Measurements from ENCODE around the gene SPOCD1. TPM values are rescaled to one million over a fixed set of nuclear protein-coding genes. Genes with fewer than 3 reads are reported as not detected.

The SPOCD1 gene
- total and polyA plus RNA-seq, 4 donors, result under 0.01 to 0.19 (median 0.12) TPM; not detected in 1

GRCh38 chr1:31812158-31812829 is 3.5 kb downstream of the SPOCD1 start (continued):
- TF ChIP-seq TAF1 (conservative IDR thresholded peaks at IDR 0.05) (no peak), NR2F2 (IDR thresholded peaks at IDR 0.05) (no peak), GABPA (IDR thresholded peaks at IDR 0.05 in 1 of 2, conservative IDR thresholded peaks at IDR 0.05 in 1 of 2) (no peak), RAD21 (IDR thresholded peaks at IDR 0.05) (no peak)

- Histone ChIP-seq H3K36me3 (ENCODE audit: control insufficient read depth in 4 of 4, insufficient read depth in 3 of 4, low read depth in 1 of 4, low read length in 3 of 4) (no peaks in the 10 kb centered on the region), H3K27me3 (ENCODE audit: control insufficient read depth in 4 of 4, insufficient read depth in 4 of 4, low read length in 3 of 4) (no peaks in the 10 kb centered on the region), H3K4me3 (ENCODE audit: low read depth in 1 of 3, low read length in 3 of 3) (no peak overlapping the region), H3K27ac (ENCODE audit: low read depth in 1 of 2, low read length in 2 of 2) (no peak overlapping the region), H3K4me1 (ENCODE audit: control insufficient read depth in 4 of 4, insufficient read depth in 4 of 4, low read length in 3 of 4) (no peaks in the 10 kb centered on the region), H3K9ac (ENCODE audit: low read depth in 1 of 2, low read length in 2 of 2) (no peak overlapping the region), H3K9me3 (ENCODE audit: control insufficient read depth in 4 of 4, low read length in 3 of 4) (no peaks in the 10 kb centered on the region)
- DNase-seq (ENCODE audit: low spot score), result no peak
- TF ChIP-seq HNF4G (IDR thresholded peaks at IDR 0.05), result no peak
- no peak for TF ChIP-seq TAF1 (conservative IDR thresholded peaks at IDR 0.05)
- no peak for TF ChIP-seq GABPA (IDR thresholded peaks at IDR 0.05 in 1 of 2, conservative IDR thresholded peaks at IDR 0.05 in 1 of 2)
- no peak for TF ChIP-seq NR2F2 (IDR thresholded peaks at IDR 0.05)
- TF ChIP-seq REST (IDR thresholded peaks at IDR 0.05), result no peak
- no peak for TF ChIP-seq ZBTB33 (IDR thresholded peaks at IDR 0.05)
- TF ChIP-seq FOXA2 (IDR thresholded peaks at IDR 0.05), result no peak
- no peak for TF ChIP-seq JUND (IDR thresholded peaks at IDR 0.05)
- no peak for TF ChIP-seq HNF4A (conservative IDR thresholded peaks at IDR 0.05)
- TF ChIP-seq SP1 (IDR thresholded peaks at IDR 0.05), result no peak
- no peak for TF ChIP-seq YY1 (IDR thresholded peaks at IDR 0.05)
- WGBS, result 63% methylated on average over 7 of the region's 7 CpGs
These were observed 4.2 kb downstream of the SPOCD1 start for GRCh38 chr1:31811605-31812004.

GRCh38 chr1:31809698-31810097 is 6.1 kb downstream of the SPOCD1 start:
- Histone ChIP-seq H3K36me3 (ENCODE audit: control insufficient read depth in 4 of 4, insufficient read depth in 3 of 4, low read depth in 1 of 4, low read length in 3 of 4) (no peaks in the 10 kb centered on the region), H3K4me1 (ENCODE audit: control insufficient read depth in 4 of 4, insufficient read depth in 4 of 4, low read length in 3 of 4) (no peaks in the 10 kb centered on the region), H3K9ac (ENCODE audit: low read depth in 1 of 2, low read length in 2 of 2) (no peak overlapping the region), H3K4me3 (ENCODE audit: low read depth in 1 of 3, low read length in 3 of 3) (no peak overlapping the region), H3K9me3 (ENCODE audit: control insufficient read depth in 4 of 4, low read length in 3 of 4) (no peaks in the 10 kb centered on the region), H3K27me3 (ENCODE audit: control insufficient read depth in 4 of 4, insufficient read depth in 4 of 4, low read length in 3 of 4) (no peaks in the 10 kb centered on the region), H3K27ac (ENCODE audit: low read depth in 1 of 2, low read length in 2 of 2) (no peak overlapping the region)
- TF ChIP-seq JUND (IDR thresholded peaks at IDR 0.05) (no peak), MAX (IDR thresholded peaks at IDR 0.05) (no peak), SP1 (IDR thresholded peaks at IDR 0.05) (no peak), CTCF (IDR thresholded peaks at IDR 0.05; ENCODE audit: low read depth, low read length, missing input control) (no peak), YY1 (IDR thresholded peaks at IDR 0.05) (no peak), NR2F2 (IDR thresholded peaks at IDR 0.05) (no peak), RXRA (IDR thresholded peaks at IDR 0.05) (no peak), GABPA (IDR thresholded peaks at IDR 0.05 in 1 of 2, conservative IDR thresholded peaks at IDR 0.05 in 1 of 2) (no peak), ATF3 (IDR thresholded peaks at IDR 0.05) (no peak), ZBTB33 (IDR thresholded peaks at IDR 0.05) (no peak)
- DNase-seq (ENCODE audit: low spot score), result no peak
- WGBS, result 71% methylated on average over 4 of the region's 4 CpGs

All from liver (tissue), 9 donors.